ENCODE data around the gene PRR13. TPM values are rescaled to one million over a fixed set of nuclear protein-coding genes. Genes with fewer than 3 reads are reported as not detected.
"Not testable (repeated sequence)": the region's sequence is repeated elsewhere in the genome, so short reads cannot be mapped to it uniquely, and the experiment has no call there.

The PRR13 gene, protein sequence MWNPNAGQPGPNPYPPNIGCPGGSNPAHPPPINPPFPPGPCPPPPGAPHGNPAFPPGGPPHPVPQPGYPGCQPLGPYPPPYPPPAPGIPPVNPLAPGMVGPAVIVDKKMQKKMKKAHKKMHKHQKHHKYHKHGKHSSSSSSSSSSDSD
- 100 to 1,000 TPM in 3 of 5 donors, 10 to 100 TPM in 2; 44.3 to 194 (median 105) TPM for total RNA-seq
- 100 to 1,000 TPM; 194 to 437 (median 306) TPM for polyA plus RNA-seq
- long read RNA-seq, donor 1, transcript PRR13-208 (3 exons, 786 nt): minor isoform, 8 of 39 reads
- long read RNA-seq, donor 1, transcript PRR13-202 (4 exons, 1,229 nt): major isoform, 14 of 39 reads
- long read RNA-seq, donor 1, partial matches to known transcripts: 10 of 39 reads
- long read RNA-seq, donor 1, other reads (novel, unspliced or antisense): 0 of 39 reads
- long read RNA-seq, donor 2, transcript PRR13-202 (4 exons, 1,229 nt): major isoform, 26 of 48 reads
- long read RNA-seq, donor 2, transcript PRR13-209 (4 exons, 625 nt): minor isoform, 5 of 48 reads
- long read RNA-seq, donor 2, partial matches to known transcripts: 11 of 48 reads
- long read RNA-seq, donor 2, other reads (novel, unspliced or antisense): 0 of 48 reads
- long read RNA-seq, donor 3, transcript PRR13-202 (4 exons, 1,229 nt): major isoform, 20 of 49 reads
- long read RNA-seq, donor 3, transcript PRR13-208 (3 exons, 786 nt): minor isoform, 6 of 49 reads
- long read RNA-seq, donor 3, partial matches to known transcripts: 19 of 49 reads
- long read RNA-seq, donor 3, other reads (novel, unspliced or antisense): 0 of 49 reads
- long read RNA-seq, donor 4, partial matches to known transcripts: 0 of 5 reads
- long read RNA-seq, donor 4, other reads (novel, unspliced or antisense): 0 of 5 reads
- long read RNA-seq, donor 5, transcript PRR13-209 (4 exons, 625 nt): minor isoform, 7 of 50 reads
- long read RNA-seq, donor 5, transcript PRR13-202 (4 exons, 1,229 nt): major isoform, 23 of 50 reads
- long read RNA-seq, donor 5, transcript PRR13-208 (3 exons, 786 nt): minor isoform, 5 of 50 reads
- long read RNA-seq, donor 5, partial matches to known transcripts: 12 of 50 reads
- long read RNA-seq, donor 5, other reads (novel, unspliced or antisense): 0 of 50 reads
- long read RNA-seq, donor 6, transcript PRR13-209 (4 exons, 625 nt): minor isoform, 12 of 139 reads
- long read RNA-seq, donor 6, transcript PRR13-202 (4 exons, 1,229 nt): major isoform, 84 of 139 reads
- long read RNA-seq, donor 6, transcript PRR13-208 (3 exons, 786 nt): minor isoform, 11 of 139 reads
- long read RNA-seq, donor 6, partial matches to known transcripts: 28 of 139 reads
- long read RNA-seq, donor 6, other reads (novel, unspliced or antisense): 0 of 139 reads
- long read RNA-seq, donor 7, transcript PRR13-208 (3 exons, 786 nt): minor isoform, 14 of 90 reads
- long read RNA-seq, donor 7, transcript PRR13-202 (4 exons, 1,229 nt): major isoform, 29 of 90 reads
- long read RNA-seq, donor 7, transcript PRR13-209 (4 exons, 625 nt): minor isoform, 5 of 90 reads
- long read RNA-seq, donor 7, partial matches to known transcripts: 38 of 90 reads
- long read RNA-seq, donor 7, other reads (novel, unspliced or antisense): 0 of 90 reads
- long read RNA-seq, donor 8, transcript PRR13-209 (4 exons, 625 nt): minor isoform, 6 of 81 reads
- long read RNA-seq, donor 8, transcript PRR13-202 (4 exons, 1,229 nt): major isoform, 37 of 81 reads
- long read RNA-seq, donor 8, transcript PRR13-208 (3 exons, 786 nt): minor isoform, 10 of 81 reads
- long read RNA-seq, donor 8, partial matches to known transcripts: 27 of 81 reads
- long read RNA-seq, donor 8, other reads (novel, unspliced or antisense): 0 of 81 reads
- long read RNA-seq, donor 9, transcript PRR13-202 (4 exons, 1,229 nt): major isoform, 28 of 68 reads
- long read RNA-seq, donor 9, partial matches to known transcripts: 30 of 68 reads
- long read RNA-seq, donor 9, other reads (novel, unspliced or antisense): 0 of 68 reads
- long read RNA-seq, donor 10, transcript PRR13-208 (3 exons, 786 nt): minor isoform, 6 of 47 reads
- long read RNA-seq, donor 10, transcript PRR13-202 (4 exons, 1,229 nt): major isoform, 21 of 47 reads
- long read RNA-seq, donor 10, partial matches to known transcripts: 17 of 47 reads
- long read RNA-seq, donor 10, other reads (novel, unspliced or antisense): 0 of 47 reads

DNA sequence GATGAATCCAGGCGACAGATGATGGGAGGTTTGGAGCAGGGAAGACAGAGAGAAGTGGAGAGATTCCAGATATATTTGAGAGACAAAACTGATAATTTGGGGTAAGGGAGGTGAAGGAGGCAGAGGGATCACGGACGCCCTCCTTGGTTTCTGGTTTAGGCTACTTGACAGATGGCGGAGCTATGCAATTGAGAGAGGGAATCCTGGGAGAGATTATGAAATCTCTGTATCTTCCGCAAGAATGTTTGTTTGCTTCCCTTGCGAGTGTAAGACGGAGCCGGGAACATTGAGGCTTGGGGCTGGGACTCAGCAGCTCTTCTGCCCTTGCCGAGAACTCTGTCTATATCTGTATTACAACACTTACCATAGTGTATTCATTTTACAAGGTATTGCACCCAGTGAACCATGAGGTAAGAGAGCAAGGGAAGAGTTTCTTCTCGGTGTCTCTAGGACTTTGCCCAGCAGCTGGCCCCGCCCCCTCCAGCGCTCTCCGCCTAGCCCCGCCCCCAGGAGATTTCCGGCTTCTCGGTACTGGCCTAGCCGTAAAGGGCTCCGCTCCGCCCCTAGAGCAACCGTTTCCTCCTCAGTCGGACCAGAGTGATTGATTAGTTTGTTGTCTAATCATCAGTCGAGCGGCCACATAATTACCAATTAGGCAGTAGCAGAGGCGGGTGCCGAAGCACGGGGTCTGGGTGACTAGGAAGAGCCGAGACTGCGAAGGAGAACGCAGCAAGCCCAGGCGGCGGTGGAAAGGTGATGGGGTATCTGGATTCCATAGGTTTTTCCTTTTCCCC lies at the start of gene PRR13:
TSS of gene PRR13 (plus strand) at position 695 of the 794 bp plus-strand sequence. CDS start 981 bp downstream, outside the sequence.
- TF ChIP-seq POLR2A (IDR thresholded peaks at IDR 0.05) (peak in 2 of 4 donors; percentile 92 to 96), EP300 (IDR thresholded peaks at IDR 0.05) (no peak), POLR2AphosphoS5 (IDR thresholded peaks at IDR 0.05) (peak; percentile 97 to 99 (median 99))
- TF ChIP-seq, protein P1, sequence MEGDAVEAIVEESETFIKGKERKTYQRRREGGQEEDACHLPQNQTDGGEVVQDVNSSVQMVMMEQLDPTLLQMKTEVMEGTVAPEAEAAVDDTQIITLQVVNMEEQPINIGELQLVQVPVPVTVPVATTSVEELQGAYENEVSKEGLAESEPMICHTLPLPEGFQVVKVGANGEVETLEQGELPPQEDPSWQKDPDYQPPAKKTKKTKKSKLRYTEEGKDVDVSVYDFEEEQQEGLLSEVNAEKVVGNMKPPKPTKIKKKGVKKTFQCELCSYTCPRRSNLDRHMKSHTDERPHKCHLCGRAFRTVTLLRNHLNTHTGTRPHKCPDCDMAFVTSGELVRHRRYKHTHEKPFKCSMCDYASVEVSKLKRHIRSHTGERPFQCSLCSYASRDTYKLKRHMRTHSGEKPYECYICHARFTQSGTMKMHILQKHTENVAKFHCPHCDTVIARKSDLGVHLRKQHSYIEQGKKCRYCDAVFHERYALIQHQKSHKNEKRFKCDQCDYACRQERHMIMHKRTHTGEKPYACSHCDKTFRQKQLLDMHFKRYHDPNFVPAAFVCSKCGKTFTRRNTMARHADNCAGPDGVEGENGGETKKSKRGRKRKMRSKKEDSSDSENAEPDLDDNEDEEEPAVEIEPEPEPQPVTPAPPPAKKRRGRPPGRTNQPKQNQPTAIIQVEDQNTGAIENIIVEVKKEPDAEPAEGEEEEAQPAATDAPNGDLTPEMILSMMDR (IDR thresholded peaks at IDR 0.05): peak in 1 of 7 experiments; percentile 9
- Histone ChIP-seq H3K27me3 (no peaks in the 10 kb centered on the region), H3K27ac (peak within 1 kb of the TSS; percentile 89 to 96 (median 92)), H3K9me3 (no peaks in the 10 kb centered on the region), H3K4me1 (peaks cover 27 to 49% (median 42%) of the 10 kb centered on the region in 4 donors), H3K36me3 (peaks cover 6 to 27% (median 26%) of the 10 kb centered on the region in 4 donors), H3K4me3 (peak within 1 kb of the TSS; percentile 65 to 77 (median 68))
- peak; percentile 99 to 100 for DNase-seq
- intact Hi-C loops (cut with DNase I; ENCODE audit: low total_unique reads): no loop called here
- WGBS, 5 donors: 1 to 2% (median 1%) methylated on average over 30 to 31 of the region's 31 CpGs

DNA sequence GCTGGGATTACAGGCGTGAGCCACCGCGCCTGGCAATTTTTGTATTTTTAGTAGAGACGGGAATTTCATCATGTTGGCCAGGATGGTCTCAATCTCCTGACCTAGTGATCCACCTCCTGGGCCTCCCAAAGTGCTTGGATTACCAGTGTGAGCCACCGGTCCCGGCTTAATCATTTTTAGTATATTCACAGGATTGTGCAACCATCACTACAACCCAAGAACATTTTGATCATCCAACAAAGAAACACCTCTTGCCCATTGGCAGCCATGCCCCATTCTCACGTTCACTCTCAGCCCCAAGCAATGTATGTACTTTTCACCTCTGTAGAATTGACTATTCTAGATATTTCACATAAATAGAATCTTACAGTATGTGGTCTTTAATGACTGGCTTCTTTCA lies 41.6 kb upstream of the PRR13 start:
- DNase-seq: no peak
- Histone ChIP-seq H3K9me3 (no peaks in the 10 kb centered on the region), H3K27me3 (no peaks in the 10 kb centered on the region), H3K4me3 (no peak overlapping the region), H3K27ac (no peak overlapping the region), H3K36me3 (peaks cover 5 to 72% (median 63%) of the 10 kb centered on the region in 4 donors), H3K4me1 (peaks cover 0 to 49% (median 22%) of the 10 kb centered on the region in 4 donors)
- intact Hi-C loops (cut with DNase I; ENCODE audit: low total_unique reads): no loop called here
- 94 to 99% (median 96%) methylated on average over 7 of the region's 7 CpGs for WGBS, 5 donors
- TF ChIP-seq, protein P1 (IDR thresholded peaks at IDR 0.05): no peak
- TF ChIP-seq POLR2A (IDR thresholded peaks at IDR 0.05) (no peak), POLR2AphosphoS5 (IDR thresholded peaks at IDR 0.05) (no peak), EP300 (IDR thresholded peaks at IDR 0.05) (no peak)

- H3K27ac ChIP-seq; H3K27me3 ChIP-seq; H3K9me3 ChIP-seq; H3K4me3 ChIP-seq; intact Hi-C loops (cut with DNase I; ENCODE audit: low total_unique reads); DNase-seq: not testable (repeated sequence)
- peaks cover 0 to 36% (median 16%) of the 10 kb centered on the region in 4 donors for H3K4me1 ChIP-seq
- peaks cover 18 to 70% (median 59%) of the 10 kb centered on the region in 4 donors for H3K36me3 ChIP-seq
- 94 to 97% (median 95%) methylated on average over 15 to 16 of the region's 16 CpGs for WGBS, 5 donors
Measured at GRCh38 chr12:53402351-53402750, 39.2 kb upstream of the PRR13 start.
